Cerebellar nuclear complex (tissue), 1 donor: Measurements from ENCODE around the gene GABRP.
"Not testable (repeated sequence)": the region's sequence is repeated elsewhere in the genome, so short reads cannot be mapped to it uniquely, and the experiment has no call there.

Experiments
- DNase-seq, 2 experiments: peaks; one replicate each; lab custom pipeline; 2025; lab: John Stamatoyannopoulos, UW

The GABRP gene

GRCh38 chr5:170792878-170793277, 9.4 kb downstream of the GABRP start:
- DNase-seq, result no peak

GRCh38 chr5:170795154-170795553, 11.6 kb downstream of the GABRP start:
- DNase-seq, result no peak

- no peak for DNase-seq
Observed at GRCh38 chr5:170805666-170806065, 22.1 kb downstream of the GABRP start.

- DNase-seq, result no peak
Observed at GRCh38 chr5:170809551-170809950, 26.0 kb downstream of the GABRP start.

GRCh38 chr5:170811719-170812118, 28.2 kb downstream of the GABRP start:
- no peak for DNase-seq

GRCh38 chr5:170813231-170813630, 29.7 kb downstream of the GABRP start:
- no peak for DNase-seq

- no peak for DNase-seq
Observed at GRCh38 chr5:170817195-170817594, 33.7 kb downstream of the GABRP start.

- DNase-seq, result no peak
Observed at GRCh38 chr5:170818232-170818631, 34.7 kb downstream of the GABRP start.

GRCh38 chr5:170819824-170820223, 36.3 kb downstream of the GABRP start:
- DNase-seq, result no peak

GRCh38 chr5:170821257-170821800, 37.8 kb downstream of the GABRP start:
- no peak for DNase-seq

GRCh38 chr5:170826117-170826516, 42.6 kb downstream of the GABRP start:
- DNase-seq, result no peak

GRCh38 chr5:170832241-170832640, 48.7 kb downstream of the GABRP start:
- no peak for DNase-seq

GRCh38 chr5:170833981-170834380, 50.5 kb downstream of the GABRP start:
- not testable (repeated sequence) for DNase-seq

- no peak for DNase-seq
Observed at GRCh38 chr5:170836226-170836625, 52.7 kb downstream of the GABRP start.

GRCh38 chr5:170843870-170844269, 60.3 kb downstream of the GABRP start:
- DNase-seq, result no peak

- DNase-seq, result no peak
Observed at GRCh38 chr5:170844651-170845050, 61.1 kb downstream of the GABRP start.

GRCh38 chr5:170846416-170846815, 62.9 kb downstream of the GABRP start:
- DNase-seq, result no peak

GRCh38 chr5:170846846-170847245, 63.3 kb downstream of the GABRP start:
- no peak for DNase-seq

- DNase-seq, result no peak
Observed at GRCh38 chr5:170848033-170848432, 64.5 kb downstream of the GABRP start.

GRCh38 chr5:170849374-170849773, 65.8 kb downstream of the GABRP start:
- DNase-seq, result no peak

GRCh38 chr5:170854566-170854965, 71.0 kb downstream of the GABRP start:
- DNase-seq, result no peak

GRCh38 chr5:170857066-170857465, 73.5 kb downstream of the GABRP start:
- DNase-seq, result no peak

GRCh38 chr5:170860415-170860814, 76.9 kb downstream of the GABRP start:
- no peak for DNase-seq

GRCh38 chr5:170860818-170861666, 77.5 kb downstream of the GABRP start:
- no peak for DNase-seq
